Effector memory CD8-positive, alpha-beta T cell (primary cell): Measurements from ENCODE around the gene UGT1A1.
"Not testable (repeated sequence)": the region's sequence is repeated elsewhere in the genome, so short reads cannot be mapped to it uniquely, and the experiment has no call there.

Experiments used
- ATAC-seq: fragments of 150-1000 bp; cut with Tn5 transposase; replicated peaks from 2 replicates; pipeline ENCODE4 v1.10.0; 2021; ENCODE audit warnings: mild to moderate bottlenecking, moderate library complexity
- DNase-seq, 3 experiments: peaks; one replicate each; pipeline ENCODE4 v3.0.0; 2021
- H3K27ac Mint-ChIP-seq, 2 donors: one replicate each; pipeline ENCODE4 v1.8.0; 2022; ENCODE audit warnings: mild to moderate bottlenecking in 2 of 2, mixed read lengths in 2 of 2, moderate library complexity in 2 of 2
- H3K27me3 Mint-ChIP-seq, 2 donors: one replicate each; pipeline ENCODE4 v1.8.0; 2022; ENCODE audit warnings: mixed read lengths in 2 of 2
- H3K36me3 Mint-ChIP-seq: one replicate; pipeline ENCODE4 v1.8.0; 2022; ENCODE audit warnings: mild to moderate bottlenecking, moderate library complexity, mixed read lengths; ENCODE audit not compliant: insufficient read depth
- H3K4me1 Mint-ChIP-seq, 2 donors: one replicate each; pipeline ENCODE4 v1.8.0; 2022; ENCODE audit warnings: low read depth in 2 of 2, mixed read lengths in 2 of 2
- H3K4me3 Mint-ChIP-seq, 2 donors: one replicate each; pipeline ENCODE4 v1.8.0; 2022; ENCODE audit warnings: mild to moderate bottlenecking in 2 of 2, mixed read lengths in 2 of 2, moderate library complexity in 2 of 2
- H3K9me3 Mint-ChIP-seq, 2 donors: one replicate each; pipeline ENCODE4 v1.8.0; 2022; ENCODE audit warnings: mixed read lengths in 2 of 2
- total RNA-seq, 9 experiments: gene quantifications; one replicate each; lab custom pipeline; 2026; lab: John Stamatoyannopoulos, UW

The UGT1A1 gene
- 0 reads per million in 9 experiments for total RNA-seq

DNA sequence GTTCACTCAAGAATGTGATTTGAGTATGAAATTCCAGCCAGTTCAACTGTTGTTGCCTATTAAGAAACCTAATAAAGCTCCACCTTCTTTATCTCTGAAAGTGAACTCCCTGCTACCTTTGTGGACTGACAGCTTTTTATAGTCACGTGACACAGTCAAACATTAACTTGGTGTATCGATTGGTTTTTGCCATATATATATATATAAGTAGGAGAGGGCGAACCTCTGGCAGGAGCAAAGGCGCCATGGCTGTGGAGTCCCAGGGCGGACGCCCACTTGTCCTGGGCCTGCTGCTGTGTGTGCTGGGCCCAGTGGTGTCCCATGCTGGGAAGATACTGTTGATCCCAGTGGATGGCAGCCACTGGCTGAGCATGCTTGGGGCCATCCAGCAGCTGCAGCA is at the start of gene UGT1A1:
TSS of gene UGT1A1 (plus strand) at position 228 of the 400 bp plus-strand sequence. CDS start at position 246, 18 bp downstream.
- no peaks in the 10 kb centered on the region for H3K36me3 Mint-ChIP-seq
- ATAC-seq (no peak), DNase-seq (no peak)
- H3K27me3 Mint-ChIP-seq: peaks cover 31 to 46% of the 10 kb centered on the region in 2 donors
- no peak within 1 kb of the TSS for H3K4me3 Mint-ChIP-seq
- H3K9me3 Mint-ChIP-seq: no peaks in the 10 kb centered on the region
- no peak within 1 kb of the TSS for H3K27ac Mint-ChIP-seq
- H3K4me1 Mint-ChIP-seq: no peaks in the 10 kb centered on the region

DNA sequence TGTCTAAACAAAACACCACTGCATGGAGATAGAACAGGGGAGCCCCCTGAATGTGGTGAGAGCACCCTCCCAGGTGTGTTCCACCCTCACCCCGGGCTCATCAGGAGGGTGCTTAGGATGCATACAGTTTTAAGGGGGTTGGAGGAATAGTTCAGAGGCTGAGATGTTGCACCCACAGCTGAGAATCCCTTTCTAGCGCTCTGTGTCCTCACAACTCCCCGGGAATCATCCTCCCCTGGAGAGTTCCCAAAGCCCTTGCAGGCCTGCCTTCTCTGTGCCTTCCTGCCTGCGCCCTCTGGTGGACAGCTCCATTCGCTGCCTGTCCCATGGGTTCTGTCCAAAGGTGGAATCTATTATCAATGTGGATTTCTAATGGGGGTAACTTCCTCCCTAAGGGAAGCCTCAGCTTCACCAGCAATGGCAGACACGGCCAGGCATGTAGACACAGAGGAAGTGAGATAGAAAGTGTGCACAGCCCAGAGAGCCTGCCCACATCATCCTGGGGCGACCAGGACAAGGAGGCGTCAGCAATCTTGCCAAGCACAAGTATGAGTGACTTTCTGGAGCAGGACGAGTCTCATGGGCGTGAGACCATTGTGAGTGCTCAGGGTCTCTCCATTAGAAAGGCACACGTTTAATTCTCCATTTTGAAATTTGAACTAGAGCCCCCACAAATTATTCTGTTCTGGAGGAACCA is 48.6 kb upstream of the UGT1A1 start:
- peaks cover 67 to 90% of the 10 kb centered on the region in 2 donors for H3K27me3 Mint-ChIP-seq
- no peak overlapping the region for H3K4me3 Mint-ChIP-seq
- ATAC-seq (peak; percentile 46), DNase-seq (peak; percentile 48 to 64 (median 63))
- H3K9me3 Mint-ChIP-seq: no peaks in the 10 kb centered on the region
- H3K36me3 Mint-ChIP-seq: peaks cover 3% of the 10 kb centered on the region
- H3K27ac Mint-ChIP-seq: no peak overlapping the region
- H3K4me1 Mint-ChIP-seq: no peaks in the 10 kb centered on the region

DNA sequence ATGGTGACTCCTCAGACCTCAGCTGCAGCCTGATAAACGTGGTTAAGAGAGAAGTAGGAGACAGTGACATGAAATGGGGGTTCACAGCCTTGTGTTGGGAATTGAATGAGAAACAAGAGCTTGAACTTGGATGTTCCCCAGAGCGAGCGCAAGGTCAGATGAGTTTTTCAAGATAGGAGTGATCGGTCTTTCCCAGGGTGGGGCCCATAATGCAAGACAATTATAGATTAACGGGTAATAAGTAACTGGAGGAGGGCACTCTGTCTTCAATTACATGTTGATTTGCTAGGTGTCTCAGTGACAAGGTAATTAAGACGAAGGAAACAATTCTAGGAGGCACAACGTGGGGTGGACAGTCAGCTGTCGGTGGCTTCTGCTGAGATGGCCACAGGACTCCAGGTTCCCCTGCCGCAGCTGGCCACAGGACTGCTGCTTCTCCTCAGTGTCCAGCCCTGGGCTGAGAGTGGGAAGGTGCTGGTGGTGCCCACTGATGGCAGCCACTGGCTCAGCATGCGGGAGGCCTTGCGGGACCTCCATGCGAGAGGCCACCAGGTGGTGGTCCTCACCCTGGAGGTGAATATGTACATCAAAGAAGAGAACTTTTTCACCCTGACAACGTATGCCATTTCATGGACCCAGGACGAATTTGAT is 47.3 kb upstream of the UGT1A1 start, which contains the start of gene UGT1A5:
TSS of gene UGT1A5 (plus strand) at position 297 of the 651 bp plus-strand sequence. CDS start at position 382, 85 bp downstream.
- ATAC-seq: no peak
- peaks cover 68 to 93% of the 10 kb centered on the region in 2 donors for H3K27me3 Mint-ChIP-seq
- no peak within 1 kb of the TSS for H3K4me3 Mint-ChIP-seq
- DNase-seq: no peak
- no peaks in the 10 kb centered on the region for H3K9me3 Mint-ChIP-seq
- H3K4me1 Mint-ChIP-seq: no peaks in the 10 kb centered on the region
- H3K27ac Mint-ChIP-seq: no peak within 1 kb of the TSS
- peaks cover 3% of the 10 kb centered on the region for H3K36me3 Mint-ChIP-seq

DNA sequence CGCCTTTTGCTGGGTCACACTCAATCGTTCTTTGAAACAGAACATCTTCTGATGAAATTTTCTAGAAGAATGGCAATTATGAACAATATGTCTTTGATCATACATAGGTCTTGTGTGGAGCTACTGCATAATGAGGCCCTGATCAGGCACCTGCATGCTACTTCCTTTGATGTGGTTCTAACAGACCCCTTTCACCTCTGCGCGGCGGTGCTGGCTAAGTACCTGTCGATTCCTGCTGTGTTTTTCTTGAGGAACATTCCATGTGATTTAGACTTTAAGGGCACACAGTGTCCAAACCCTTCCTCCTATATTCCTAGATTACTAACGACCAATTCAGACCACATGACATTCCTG is 46.8 kb upstream of the UGT1A1 start:
- no peak for DNase-seq
- Mint-ChIP-seq H3K4me1 (no peaks in the 10 kb centered on the region), H3K4me3 (no peak overlapping the region), H3K9me3 (no peaks in the 10 kb centered on the region), H3K36me3 (peaks cover 3% of the 10 kb centered on the region), H3K27ac (no peak overlapping the region), H3K27me3 (peaks cover 68 to 93% of the 10 kb centered on the region in 2 donors)
- no peak for ATAC-seq

DNA sequence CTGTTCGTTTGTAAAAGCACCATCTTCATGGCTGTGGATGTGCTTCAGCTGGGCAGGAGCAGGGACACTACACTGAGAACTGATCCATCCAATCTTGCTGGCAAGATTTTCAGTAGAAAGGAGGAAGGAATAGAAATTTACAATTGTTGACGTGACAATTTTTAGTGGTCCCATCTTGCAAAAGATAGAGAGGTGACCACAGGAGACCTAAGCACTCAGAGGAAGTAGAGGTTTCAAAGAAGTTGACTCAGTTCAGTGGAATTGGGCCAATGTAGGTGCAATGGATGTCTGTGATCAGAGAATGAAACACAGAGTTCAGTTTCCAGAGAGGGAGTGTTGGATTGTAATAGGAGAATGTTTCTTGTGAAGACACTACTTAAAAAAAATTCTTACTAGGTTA is 45.9 kb upstream of the UGT1A1 start:
- DNase-seq: no peak
- Mint-ChIP-seq H3K9me3 (no peaks in the 10 kb centered on the region), H3K4me3 (no peak overlapping the region), H3K36me3 (peaks cover 3% of the 10 kb centered on the region), H3K27me3 (peaks cover 70 to 93% of the 10 kb centered on the region in 2 donors), H3K4me1 (no peaks in the 10 kb centered on the region), H3K27ac (no peak overlapping the region)
- ATAC-seq: no peak

DNA sequence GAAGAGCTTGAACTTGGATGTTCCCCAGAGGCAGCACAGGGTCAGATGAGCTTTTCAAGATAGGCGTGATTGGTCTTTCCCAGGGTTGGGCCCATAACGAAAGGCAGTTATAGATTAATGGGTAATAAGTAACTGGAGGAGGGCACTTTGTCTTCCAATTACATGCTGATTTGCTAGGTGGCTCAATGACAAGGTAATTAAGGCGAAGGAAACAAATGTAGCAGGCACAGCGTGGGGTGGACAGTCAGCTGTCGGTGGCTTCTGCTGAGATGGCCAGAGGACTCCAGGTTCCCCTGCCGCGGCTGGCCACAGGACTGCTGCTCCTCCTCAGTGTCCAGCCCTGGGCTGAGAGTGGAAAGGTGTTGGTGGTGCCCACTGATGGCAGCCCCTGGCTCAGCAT is 41.5 kb upstream of the UGT1A1 start, which contains the start of gene UGT1A4:
TSS of gene UGT1A4 (plus strand) at position 185 of the 400 bp plus-strand sequence. CDS start at position 270, 85 bp downstream.
- Mint-ChIP-seq H3K36me3 (peaks cover 2% of the 10 kb centered on the region), H3K27me3 (peaks cover 47 to 76% of the 10 kb centered on the region in 2 donors), H3K27ac (no peak within 1 kb of the TSS), H3K9me3 (no peaks in the 10 kb centered on the region), H3K4me1 (no peaks in the 10 kb centered on the region), H3K4me3 (no peak within 1 kb of the TSS)
- DNase-seq: no peak
- no peak for ATAC-seq

DNA sequence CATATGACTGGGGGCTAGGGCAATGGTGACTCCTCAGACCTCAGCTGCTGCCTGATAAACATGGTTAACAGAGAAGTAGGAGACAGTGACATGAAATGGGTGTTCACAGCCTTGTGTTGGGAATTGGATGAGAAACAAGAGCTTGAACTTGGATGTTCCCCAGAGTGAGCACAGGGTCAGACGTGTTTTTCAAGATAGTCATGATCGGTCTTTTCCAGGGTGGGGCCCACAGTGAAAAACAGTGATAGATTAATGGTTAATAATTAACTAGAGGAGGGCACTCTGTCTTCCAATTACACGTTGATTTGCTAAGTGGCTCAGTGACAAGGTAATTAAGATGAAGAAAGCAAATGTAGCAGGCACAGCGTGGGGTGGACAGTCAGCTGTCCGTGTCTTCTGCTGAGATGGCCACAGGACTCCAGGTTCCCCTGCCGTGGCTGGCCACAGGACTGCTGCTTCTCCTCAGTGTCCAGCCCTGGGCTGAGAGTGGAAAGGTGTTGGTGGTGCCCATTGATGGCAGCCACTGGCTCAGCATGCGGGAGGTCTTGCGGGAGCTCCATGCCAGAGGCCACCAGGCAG is 31.3 kb upstream of the UGT1A1 start, which contains the start of gene UGT1A3:
TSS of gene UGT1A3 (plus strand) at position 320 of the 579 bp plus-strand sequence. CDS start at position 405, 85 bp downstream.
- Mint-ChIP-seq H3K9me3 (no peaks in the 10 kb centered on the region), H3K36me3 (no peaks in the 10 kb centered on the region), H3K27ac (no peak within 1 kb of the TSS), H3K4me3 (no peak within 1 kb of the TSS), H3K27me3 (peaks cover 43 to 67% of the 10 kb centered on the region in 2 donors), H3K4me1 (no peaks in the 10 kb centered on the region)
- DNase-seq (no peak), ATAC-seq (no peak)

DNA sequence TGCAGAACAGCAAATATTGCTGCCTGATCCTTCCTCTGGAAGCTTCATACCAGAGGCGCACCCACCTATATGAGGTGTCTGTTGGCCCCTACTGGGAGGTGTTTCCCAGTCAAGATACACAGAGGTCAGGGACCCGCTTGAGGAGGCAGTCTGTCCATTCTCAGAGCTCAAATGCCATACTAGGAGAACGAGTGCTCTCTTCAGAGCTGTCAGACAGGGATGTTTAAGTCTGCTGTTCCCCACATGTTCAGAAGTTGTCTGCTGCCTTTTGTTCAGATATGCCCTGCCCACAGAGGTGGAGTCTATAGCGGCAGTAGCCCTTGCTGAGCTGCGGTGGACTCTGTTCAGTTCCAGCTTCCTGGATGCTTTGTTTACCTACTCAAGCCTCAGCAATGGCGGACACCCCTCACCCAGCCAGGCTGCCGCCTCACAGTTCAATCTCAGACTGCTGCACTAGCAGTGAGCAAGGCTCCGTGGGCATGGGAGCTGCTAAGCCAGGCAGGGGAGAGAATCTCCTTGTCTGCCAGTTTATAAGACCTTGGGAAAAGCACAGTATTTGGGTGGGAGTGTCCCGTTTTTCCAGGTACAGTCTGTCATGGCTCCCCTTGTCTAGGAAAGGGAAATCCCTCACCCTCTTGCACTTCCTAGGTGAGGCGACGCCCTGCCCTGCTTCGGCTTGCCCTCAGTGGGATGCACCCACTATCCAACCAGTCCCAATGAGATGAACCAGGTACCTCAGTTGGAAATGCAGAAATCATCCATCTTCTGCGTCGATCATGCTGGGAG is 23.0 kb upstream of the UGT1A1 start:
- not testable (repeated sequence) for DNase-seq, ATAC-seq, H3K27ac Mint-ChIP-seq, H3K4me3 Mint-ChIP-seq, H3K36me3 Mint-ChIP-seq, H3K9me3 Mint-ChIP-seq, H3K4me1 Mint-ChIP-seq
- H3K27me3 Mint-ChIP-seq: peaks cover 66 to 74% of the 10 kb centered on the region in 2 donors

DNA sequence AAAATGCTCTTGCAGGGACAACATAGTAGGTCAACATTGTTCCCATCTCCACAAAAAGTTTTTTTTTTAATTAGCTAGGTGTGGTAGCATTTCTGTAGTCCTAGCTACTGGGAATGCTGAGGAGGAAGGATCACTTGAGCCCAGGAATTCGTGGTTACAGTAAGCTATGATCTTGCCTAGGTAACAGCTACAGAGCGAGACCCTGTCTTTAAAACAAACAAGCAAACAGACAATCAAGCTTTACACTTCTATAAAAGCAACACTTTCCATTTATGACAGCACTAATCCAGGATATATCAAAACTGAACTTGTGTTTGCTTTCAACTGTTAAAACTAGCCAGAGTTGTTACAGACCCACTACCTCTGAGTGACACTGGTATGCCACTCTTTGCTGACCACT is 19.2 kb upstream of the UGT1A1 start:
- H3K4me3 Mint-ChIP-seq: no peak overlapping the region
- H3K27me3 Mint-ChIP-seq: peaks cover 45 to 52% of the 10 kb centered on the region in 2 donors
- H3K36me3 Mint-ChIP-seq: no peaks in the 10 kb centered on the region
- no peaks in the 10 kb centered on the region for H3K4me1 Mint-ChIP-seq
- no peak for ATAC-seq
- no peaks in the 10 kb centered on the region for H3K9me3 Mint-ChIP-seq
- no peak overlapping the region for H3K27ac Mint-ChIP-seq
- DNase-seq: no peak

DNA sequence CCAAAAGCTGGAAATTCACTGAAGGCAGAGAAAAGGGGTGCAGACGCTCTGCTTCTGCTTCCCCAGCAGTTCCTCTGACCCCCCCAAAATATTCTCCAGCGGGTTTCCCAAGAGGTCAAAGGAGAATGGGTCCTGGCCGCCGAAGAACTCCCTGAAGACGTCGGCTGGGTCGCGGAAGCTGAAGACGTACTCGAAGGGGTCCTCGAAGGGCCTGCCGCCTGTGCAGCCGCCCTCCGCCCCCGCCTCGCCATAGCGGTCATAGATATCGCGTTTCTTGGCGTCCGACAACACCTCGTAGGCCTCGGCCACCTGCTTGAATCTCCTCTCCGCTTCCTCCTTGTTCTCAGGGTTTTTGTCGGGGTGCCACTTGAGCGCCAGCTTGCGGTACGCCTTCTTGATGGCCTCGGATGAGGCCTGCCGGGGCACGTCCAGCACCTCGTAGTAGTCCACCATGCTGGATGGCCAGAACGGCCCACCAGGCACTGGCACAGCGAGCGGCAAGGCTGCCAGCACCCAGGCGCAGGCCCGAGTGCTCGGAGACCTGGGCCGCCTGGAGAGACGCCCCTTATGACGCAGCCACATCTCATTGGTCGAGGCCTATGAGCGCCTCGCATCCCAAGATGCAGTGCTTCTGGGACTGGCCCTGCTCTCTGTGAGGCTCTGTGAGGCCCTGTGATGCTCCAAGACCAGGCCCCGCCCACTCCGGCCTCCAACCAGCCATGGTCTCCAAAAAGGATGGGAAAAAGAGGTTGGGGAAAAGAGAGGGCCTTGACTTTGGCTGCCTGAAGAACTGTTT is 16.4 kb upstream of the UGT1A1 start:
- no peak overlapping the region for H3K4me3 Mint-ChIP-seq
- no peaks in the 10 kb centered on the region for H3K9me3 Mint-ChIP-seq
- ATAC-seq (no peak), DNase-seq (no peak)
- peaks cover 46 to 56% of the 10 kb centered on the region in 2 donors for H3K27me3 Mint-ChIP-seq
- H3K4me1 Mint-ChIP-seq: no peaks in the 10 kb centered on the region
- no peaks in the 10 kb centered on the region for H3K36me3 Mint-ChIP-seq
- no peak overlapping the region for H3K27ac Mint-ChIP-seq

DNA sequence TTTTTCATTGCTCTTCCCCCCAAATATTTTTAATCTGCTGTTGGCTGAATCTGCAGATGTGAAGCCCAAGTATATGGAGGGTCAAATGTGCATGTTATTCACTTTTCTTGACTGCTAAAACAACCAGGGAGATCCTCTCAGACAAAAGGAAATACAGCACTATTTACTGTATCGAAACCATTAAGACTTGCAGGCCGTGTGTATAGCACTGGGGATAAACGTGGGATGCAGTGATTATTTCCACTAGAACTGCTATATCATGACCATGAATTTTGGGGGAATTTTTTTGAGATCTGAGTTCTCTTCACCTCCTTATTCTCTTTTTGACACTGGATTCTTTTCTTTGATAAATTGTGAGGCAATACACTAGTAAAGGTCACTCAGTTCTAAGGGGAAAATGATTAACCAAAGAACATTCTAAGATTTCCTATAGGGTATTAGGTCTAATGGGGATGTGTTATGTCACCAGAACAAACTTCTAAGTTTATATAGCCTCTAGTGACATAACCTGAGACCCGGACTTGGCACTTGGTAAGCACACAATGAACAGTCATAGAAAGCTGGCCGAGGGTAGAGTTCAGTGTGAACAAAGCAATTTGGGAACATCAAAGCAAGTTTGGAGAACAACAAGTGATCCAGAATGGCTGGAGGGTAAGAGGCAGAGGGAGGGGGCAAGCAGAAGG is 14.9 kb upstream of the UGT1A1 start:
- DNase-seq (no peak), ATAC-seq (no peak)
- Mint-ChIP-seq H3K4me1 (no peaks in the 10 kb centered on the region), H3K4me3 (no peak overlapping the region), H3K9me3 (peaks cover 0 to 4% of the 10 kb centered on the region in 2 donors), H3K36me3 (no peaks in the 10 kb centered on the region), H3K27ac (no peak overlapping the region), H3K27me3 (peaks cover 50 to 56% of the 10 kb centered on the region in 2 donors)

DNA sequence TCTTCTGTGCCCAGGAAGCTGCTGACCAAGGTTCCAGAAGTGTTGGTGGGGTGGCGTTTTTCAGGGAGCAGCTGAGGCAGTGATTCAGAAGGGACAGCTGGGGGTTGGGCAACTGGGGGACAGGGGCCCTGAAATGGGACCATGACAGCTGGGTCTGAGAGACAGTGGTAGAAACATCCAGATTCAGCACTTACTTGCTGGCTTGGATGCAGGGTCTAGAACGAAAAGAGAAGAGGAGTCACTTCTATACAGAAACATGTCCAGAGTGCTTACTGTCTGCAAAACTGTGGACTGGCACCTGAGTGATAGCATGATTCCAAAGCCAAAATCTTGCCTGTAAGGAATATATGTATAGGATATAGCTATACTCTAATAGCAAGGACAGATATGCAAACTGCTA is 14.2 kb upstream of the UGT1A1 start:
- H3K4me3 Mint-ChIP-seq, H3K36me3 Mint-ChIP-seq: not testable (repeated sequence)
- peaks cover 47 to 59% of the 10 kb centered on the region in 2 donors for H3K27me3 Mint-ChIP-seq

More for the DNA sequence above, 14.2 kb upstream of the UGT1A1 start:
- H3K4me1 Mint-ChIP-seq, DNase-seq, H3K9me3 Mint-ChIP-seq, H3K27ac Mint-ChIP-seq, ATAC-seq: not testable (repeated sequence)
